GM10847 (cell line): Measurements from ENCODE around the gene PANX2.

ENCODE experiments used
- POLR2A ChIP-seq: IDR thresholded peaks from 2 replicates; pipeline ENCODE4 v1.6.1; 2011; ENCODE audit not compliant: insufficient read length; ENCODE audit errors: extremely low read depth

PANX2 gene

DNA sequence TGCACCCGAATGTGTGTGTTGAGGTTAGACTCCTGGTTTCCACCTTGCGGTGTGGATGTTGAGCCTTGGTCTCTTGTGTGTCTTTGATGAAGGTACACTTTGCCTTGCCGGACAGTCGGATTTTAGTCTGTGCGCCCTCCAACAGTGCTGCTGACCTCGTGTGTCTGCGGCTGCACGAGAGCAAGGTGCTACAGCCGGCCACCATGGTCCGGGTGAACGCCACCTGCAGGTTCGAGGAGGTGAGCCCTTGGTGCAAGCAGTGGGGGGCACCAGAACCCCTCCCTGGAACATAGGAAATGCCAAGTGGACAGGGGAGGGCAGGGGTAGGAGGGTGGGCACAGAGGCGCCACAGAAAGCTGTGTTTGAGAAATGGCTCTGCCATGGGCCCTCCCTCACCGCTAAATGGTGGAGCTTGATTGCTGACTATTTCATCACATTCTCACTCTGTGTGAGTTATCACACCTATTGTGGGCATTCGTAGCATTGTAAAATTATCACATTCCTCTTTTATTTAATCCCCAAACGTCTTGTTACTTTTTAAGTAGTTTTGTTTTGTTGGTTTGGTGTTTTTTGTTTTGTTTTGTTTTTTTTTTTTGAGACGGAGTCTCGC lies 26.4 kb upstream of the PANX2 start:
- TF ChIP-seq POLR2A = no peak

DNA sequence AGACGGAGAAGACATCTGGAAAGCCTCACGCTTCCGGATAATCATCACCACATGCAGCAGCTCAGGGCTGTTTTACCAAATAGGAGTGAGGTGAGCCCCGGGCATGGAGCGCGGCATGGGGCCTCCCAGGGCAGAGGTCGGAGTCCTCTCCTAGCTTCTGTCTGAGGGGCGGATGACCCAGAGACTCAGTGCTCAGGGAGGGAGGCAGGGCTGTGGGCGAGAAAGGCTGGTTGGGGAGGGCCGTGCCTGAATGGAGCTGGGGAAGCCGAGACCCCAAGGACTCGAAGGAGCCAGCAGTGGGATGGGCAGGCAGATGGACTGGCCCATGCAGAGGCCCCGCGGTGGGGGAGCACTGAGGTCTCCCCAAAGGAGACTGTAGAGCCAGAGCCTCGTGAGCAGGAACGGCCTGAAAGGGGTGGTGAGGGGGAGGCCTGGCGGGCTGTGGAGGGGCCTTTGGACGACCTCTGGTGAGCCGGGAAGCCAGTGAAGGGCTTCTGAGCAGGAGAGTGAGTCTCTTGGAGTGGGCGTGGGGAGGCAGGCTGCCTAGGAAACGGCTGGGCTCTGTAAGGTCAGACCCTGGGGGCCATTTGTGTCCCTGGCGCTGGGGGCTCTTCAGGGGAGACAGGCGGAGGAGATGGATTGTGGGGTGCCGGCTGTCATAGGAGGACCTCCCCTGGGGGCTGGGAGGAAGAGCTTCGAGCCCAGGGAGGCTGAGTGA lies 24.7 kb upstream of the PANX2 start:
- no peak for TF ChIP-seq POLR2A

DNA sequence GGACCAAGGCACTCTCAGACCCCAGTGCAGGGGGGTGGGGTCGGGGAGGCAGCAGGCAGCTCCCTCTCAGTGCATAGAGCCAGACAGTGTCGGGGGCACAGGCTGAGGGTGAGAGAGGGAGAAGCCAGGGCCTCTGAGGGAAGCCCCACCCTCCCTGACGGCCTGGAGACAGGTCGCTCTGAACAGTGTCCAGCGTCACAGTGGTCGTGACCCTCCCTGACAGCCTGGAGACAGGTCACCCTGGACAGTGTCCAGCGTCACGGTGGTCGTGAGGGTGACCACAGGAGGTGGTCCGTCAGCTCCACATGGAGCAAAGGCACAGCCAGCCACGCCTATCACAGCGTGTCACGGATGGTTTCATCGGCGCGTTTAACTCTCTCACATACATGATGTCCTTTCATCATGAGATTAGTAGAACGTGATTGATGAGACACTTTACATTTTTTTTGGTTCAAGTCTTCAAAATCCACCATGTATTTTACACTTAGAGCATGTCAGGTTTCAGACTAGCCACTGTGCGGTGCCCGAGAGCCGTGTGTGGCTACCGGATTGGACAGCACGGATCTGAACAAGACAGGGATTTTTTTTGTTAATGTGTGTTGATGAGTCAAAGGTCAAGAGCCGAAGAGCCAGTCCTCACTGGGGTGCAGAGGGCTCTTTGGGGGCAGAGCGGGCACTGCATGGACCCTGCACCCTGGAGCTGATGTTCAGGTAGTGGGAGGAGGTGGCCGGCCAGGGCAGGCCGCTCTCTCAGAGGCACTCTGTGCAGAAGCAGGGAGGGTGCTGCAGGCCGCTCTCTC lies 23.9 kb upstream of the PANX2 start:
- no peak for TF ChIP-seq POLR2A

DNA sequence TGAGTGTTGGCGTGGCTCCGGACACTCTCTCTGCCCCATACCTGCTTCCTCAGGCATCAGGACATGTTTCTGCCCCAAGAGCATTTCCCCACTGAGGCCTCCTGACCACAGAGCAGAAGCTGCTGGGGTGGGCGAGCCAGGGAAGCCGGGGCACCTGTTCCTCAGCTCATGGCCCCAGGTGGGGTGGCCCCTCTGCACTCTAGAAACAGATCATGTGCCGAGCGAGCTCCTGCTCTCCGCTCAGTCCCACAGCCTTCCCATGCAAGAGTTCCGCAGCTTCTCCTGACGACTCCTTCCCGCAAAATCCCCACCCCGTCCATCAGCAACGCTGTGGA lies 22.4 kb upstream of the PANX2 start:
- TF ChIP-seq POLR2A = no peak

DNA sequence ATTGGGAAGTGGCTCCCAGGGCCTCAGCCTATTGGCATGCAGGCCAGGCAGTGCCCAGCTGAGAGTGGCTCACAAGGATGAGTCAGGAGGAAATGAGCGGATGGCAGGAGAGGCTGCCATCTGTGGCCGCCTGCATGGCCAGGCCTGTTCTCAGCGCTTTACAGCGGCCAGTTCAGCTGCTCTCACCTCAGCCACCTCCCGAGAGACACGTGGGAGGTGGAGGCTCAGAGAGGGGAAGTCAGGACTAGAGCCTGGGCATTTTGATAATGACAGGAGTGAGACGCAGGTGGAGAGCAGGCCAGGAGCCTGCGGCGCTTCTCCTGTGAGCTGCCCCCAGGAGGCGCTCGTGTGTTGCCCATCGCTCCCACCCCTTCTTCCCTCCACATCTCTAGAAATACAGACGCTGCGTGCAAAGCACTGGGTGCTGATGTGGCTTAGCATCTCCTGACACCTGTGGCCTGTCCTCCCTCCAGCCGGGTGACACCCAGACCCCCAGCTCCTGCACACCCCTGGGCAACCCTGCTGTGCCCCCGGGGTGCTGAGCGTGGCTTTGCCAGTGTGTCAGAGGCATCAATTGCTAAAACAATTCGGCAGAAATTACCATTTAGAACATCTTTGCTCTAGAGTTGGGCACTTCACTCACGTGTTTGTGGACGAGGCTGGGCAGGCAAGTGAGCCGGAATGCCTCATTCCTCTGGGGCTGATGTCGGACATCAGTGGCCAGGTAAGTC lies 21.4 kb upstream of the PANX2 start:
- TF ChIP-seq POLR2A = no peak

DNA sequence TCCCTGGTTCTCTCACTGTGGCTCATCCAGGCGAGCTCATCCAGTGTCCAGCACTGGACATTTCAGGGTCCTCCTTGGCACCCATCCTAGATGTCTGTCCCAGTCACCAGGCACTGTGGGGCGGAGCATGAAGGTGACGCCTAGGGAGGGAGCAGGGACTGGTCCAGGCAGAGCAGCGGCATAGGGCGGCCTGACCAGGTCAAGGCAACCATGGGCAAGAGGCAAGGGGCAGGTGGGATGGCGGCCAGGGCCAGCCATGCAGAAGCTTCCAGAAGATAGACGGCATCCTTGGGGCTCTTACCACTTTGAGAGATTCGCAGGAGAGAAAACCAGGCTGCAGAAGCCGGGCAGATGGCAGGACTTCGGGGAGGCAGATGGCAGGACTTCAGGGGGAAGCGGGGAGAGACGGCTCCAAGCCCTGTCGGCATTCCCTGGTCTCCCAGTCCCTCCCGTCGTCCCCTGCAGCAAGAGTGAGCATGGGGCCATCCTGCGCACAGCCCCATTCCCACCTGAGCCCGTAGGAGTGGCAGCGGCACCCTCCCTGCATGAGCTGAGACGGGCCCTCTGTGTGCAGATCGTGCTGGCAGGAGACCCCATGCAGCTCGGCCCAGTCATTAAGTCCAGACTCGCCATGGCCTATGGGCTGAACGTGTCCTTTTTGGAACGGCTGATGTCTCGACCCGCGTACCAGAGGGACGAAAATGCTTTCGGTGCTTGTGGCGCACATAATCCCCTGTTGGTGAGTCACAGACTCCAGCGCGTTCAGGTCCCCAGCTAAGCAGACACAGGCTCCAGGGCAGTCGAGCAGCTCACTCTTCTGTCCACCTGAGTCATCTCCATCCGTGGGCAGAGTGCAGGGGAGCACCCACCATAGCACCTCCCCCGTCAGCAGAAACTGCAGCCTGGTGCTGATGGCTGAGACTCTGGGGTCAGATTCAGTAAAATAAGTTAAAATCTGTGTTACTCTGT lies 20.1 kb upstream of the PANX2 start:
- no peak for TF ChIP-seq POLR2A

DNA sequence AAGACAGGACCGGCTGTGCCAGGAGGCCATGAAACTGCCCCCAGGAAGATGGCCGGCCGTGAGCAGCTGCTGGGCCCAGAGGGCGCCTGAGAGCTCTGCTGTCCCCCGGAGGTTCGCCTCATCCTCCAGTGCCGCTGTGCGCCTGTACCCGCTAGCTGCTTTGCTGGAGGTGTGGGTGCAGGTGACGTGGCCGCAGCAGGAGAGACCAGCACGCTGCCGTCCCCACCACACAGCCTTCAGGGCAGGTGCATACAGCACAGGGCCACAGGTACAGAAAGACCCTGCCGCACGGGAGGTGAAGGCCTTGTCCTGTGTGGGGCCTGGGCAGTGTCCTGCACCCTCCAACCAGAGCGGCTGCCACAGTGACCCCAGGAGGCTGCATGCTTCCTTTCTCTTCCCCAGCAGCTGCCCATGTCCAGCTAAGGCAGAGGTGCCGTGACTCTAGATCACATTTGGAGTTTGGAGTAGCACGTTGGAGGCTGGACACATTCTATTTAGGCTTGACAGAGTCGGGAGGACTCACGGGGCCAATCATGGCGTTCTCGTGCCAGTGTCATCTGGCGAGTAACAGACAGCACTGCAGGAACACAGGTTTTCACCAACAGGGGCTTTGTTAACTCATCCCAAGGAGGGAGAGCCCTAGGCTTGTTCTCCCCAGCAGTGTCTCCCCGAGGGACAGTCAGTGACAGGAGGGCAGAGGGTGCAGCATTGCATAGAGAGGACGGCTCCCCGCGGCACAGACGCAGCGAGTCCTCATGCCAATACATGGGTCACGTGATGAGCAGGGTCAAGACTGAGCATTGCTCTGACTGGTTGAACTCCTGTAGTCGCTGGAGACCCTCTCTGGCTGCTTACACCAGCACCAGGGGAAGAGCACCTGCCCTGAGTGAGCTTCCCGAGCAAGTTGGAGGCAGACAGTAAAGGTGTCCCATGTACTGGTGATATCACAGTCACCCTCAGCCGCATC lies 18.7 kb upstream of the PANX2 start:
- TF ChIP-seq POLR2A = no peak

DNA sequence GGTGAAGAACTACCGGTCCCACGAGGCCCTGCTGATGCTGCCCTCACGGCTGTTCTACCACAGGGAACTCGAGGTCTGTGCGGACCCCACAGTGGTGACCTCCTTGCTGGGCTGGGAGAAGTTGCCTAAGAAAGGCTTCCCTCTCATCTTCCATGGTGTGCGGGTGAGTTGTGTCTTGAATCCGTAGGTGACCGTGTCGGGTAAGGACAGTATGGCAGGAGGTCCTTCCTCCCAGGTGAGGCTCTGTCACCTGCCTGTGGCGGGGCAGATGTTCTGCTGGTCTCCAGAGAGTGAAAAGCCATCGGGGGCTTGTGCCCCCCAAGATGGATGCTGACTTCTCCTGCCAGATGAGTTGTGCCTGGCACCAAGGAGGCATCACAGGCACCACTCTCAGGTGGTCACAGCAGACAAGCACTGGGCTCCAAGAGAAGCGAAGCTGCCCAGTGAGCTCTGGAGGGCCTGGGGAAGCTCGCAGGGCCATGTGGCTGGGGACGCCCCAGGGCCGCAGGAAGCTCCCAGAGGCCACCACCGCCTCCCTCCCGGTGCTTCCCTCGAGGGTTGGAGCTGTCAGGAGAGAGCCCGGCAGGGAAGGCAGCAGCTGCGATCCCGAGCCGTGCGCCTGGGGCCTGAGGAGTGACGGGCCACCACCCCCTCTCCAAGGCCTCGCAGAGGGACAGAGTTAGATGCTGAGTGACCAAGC lies 17.3 kb upstream of the PANX2 start:
- TF ChIP-seq POLR2A = no peak

DNA sequence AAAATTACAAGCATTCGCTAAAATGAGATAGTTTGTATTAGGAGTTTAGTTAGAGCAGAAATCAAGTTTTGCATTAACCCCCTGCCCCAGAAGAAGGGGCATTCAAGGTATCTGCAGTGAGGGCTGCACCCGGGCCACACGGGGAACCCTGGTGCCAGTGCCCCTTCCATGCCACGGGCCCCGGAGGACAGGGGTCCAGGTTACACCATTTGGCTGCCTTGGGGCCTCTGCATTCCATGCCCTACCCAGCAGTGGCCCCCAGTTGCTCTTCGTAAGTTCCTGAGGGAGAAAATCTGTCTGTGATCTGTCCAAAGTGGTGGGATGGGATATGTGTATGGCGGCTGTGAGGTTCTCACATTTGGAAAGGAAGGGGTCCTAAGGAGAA lies 16.8 kb upstream of the PANX2 start:
- TF ChIP-seq POLR2A = no peak

DNA sequence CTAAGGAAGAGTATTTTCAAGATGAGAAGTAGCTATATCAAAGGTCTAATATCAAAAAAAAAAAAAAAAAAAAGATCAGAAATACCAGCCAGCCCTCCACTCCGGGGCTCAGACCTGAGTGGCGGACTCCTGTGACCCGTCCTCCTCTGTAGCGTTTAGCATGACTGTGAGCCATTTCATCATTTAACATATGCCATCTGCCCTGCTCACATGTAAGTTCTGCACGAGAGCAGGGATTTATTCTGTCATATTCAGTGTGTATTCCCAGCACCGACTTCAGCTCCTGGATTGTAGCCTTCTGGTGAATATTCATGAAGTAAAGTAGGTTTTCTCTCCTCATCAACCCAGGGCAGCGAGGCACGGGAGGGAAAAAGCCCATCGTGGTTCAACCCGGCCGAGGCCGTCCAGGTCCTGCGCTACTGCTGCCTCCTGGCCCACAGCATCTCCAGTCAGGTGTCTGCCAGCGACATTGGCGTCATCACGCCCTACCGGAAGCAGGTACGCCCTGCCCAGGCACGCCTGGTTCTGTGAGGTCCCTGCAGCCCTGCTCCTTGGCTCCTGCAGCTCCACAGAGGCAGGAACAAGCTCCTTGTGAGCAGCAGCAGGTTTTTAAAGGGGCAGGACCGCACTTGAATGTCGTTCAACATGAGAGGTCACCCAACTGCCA lies 12.7 kb upstream of the PANX2 start:
- TF ChIP-seq POLR2A = no peak

DNA sequence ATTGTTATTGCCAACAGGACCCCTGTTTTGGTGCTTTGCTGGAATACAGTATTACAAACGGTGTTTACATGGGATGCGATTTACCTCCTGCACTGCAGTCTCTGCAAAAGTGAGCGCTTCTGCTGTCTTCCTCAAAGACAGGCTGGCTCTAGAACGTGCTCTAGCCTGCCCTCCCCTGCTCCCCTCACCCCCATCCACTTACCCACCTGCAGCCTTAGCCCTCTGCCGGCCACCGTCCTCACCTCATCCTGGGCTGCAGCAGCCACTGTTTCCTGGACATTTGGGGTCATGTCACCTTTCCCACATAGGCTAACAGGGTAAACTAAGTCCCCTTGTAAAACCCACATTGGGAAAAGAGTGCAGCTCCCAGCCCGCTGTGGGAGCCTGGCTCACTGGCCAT lies 9.6 kb upstream of the PANX2 start:
- no peak for TF ChIP-seq POLR2A
